ENCODE data around the gene TACR2. TPM values are rescaled to one million over a fixed set of nuclear protein-coding genes. Genes with fewer than 3 reads are reported as not detected.

TACR2 gene
- total RNA-seq, 1 donor from 2014 or later, result not detected

GRCh38 chr10:69382382-69383117, 34.2 kb downstream of the TACR2 start:
- H3K9me3 ChIP-seq (ENCODE audit: control insufficient read depth in 3 of 3, low read length in 3 of 3), result no peaks in the 10 kb centered on the region
- peak overlapping the region; percentile 34 for H3K27ac ChIP-seq (ENCODE audit: low read depth, low read length)
- H3K4me1 ChIP-seq (ENCODE audit: control insufficient read depth in 3 of 3, insufficient read depth in 3 of 3, low read length in 3 of 3), result peaks cover 23 to 38% (median 30%) of the 10 kb centered on the region in 3 donors
- peak overlapping the region in 1 of 3 donors; percentile 45 for H3K9ac ChIP-seq (ENCODE audit: low read depth in 1 of 3, low read length in 3 of 3)
- no peaks in the 10 kb centered on the region for H3K27me3 ChIP-seq (ENCODE audit: control insufficient read depth in 3 of 3, insufficient read depth in 3 of 3, low read length in 3 of 3)
- peaks cover 40 to 61% (median 61%) of the 10 kb centered on the region in 3 donors for H3K36me3 ChIP-seq (ENCODE audit: control insufficient read depth in 3 of 3, insufficient read depth in 3 of 3, low read length in 3 of 3)
- no peak overlapping the region for H3K4me3 ChIP-seq (ENCODE audit: low read length in 3 of 3)

GRCh38 chr10:69379800-69380199, 36.9 kb downstream of the TACR2 start:
- Histone ChIP-seq H3K27ac (ENCODE audit: low read depth, low read length) (no peak overlapping the region), H3K9ac (ENCODE audit: low read depth in 1 of 3, low read length in 3 of 3) (no peak overlapping the region), H3K36me3 (ENCODE audit: control insufficient read depth in 3 of 3, insufficient read depth in 3 of 3, low read length in 3 of 3) (peaks cover 33 to 44% (median 44%) of the 10 kb centered on the region in 3 donors), H3K9me3 (ENCODE audit: control insufficient read depth in 3 of 3, low read length in 3 of 3) (no peaks in the 10 kb centered on the region), H3K4me1 (ENCODE audit: control insufficient read depth in 3 of 3, insufficient read depth in 3 of 3, low read length in 3 of 3) (peaks cover 45 to 57% (median 53%) of the 10 kb centered on the region in 3 donors), H3K27me3 (ENCODE audit: control insufficient read depth in 3 of 3, insufficient read depth in 3 of 3, low read length in 3 of 3) (no peaks in the 10 kb centered on the region), H3K4me3 (ENCODE audit: low read length in 3 of 3) (no peak overlapping the region)

- H3K36me3 ChIP-seq (ENCODE audit: control insufficient read depth in 3 of 3, insufficient read depth in 3 of 3, low read length in 3 of 3), result peaks cover 30 to 35% (median 34%) of the 10 kb centered on the region in 3 donors
- H3K4me3 ChIP-seq (ENCODE audit: low read length in 3 of 3), result no peak overlapping the region
- H3K27me3 ChIP-seq (ENCODE audit: control insufficient read depth in 3 of 3, insufficient read depth in 3 of 3, low read length in 3 of 3), result no peaks in the 10 kb centered on the region
- H3K9me3 ChIP-seq (ENCODE audit: control insufficient read depth in 3 of 3, low read length in 3 of 3), result no peaks in the 10 kb centered on the region
- no peak overlapping the region for H3K9ac ChIP-seq (ENCODE audit: low read depth in 1 of 3, low read length in 3 of 3)
- peaks cover 44 to 57% (median 46%) of the 10 kb centered on the region in 3 donors for H3K4me1 ChIP-seq (ENCODE audit: control insufficient read depth in 3 of 3, insufficient read depth in 3 of 3, low read length in 3 of 3)
- peak overlapping the region; percentile 62 for H3K27ac ChIP-seq (ENCODE audit: low read depth, low read length)
These were observed 38.8 kb downstream of the TACR2 start for GRCh38 chr10:69377933-69378332.

- Histone ChIP-seq H3K27me3 (ENCODE audit: control insufficient read depth in 3 of 3, insufficient read depth in 3 of 3, low read length in 3 of 3) (no peaks in the 10 kb centered on the region), H3K9me3 (ENCODE audit: control insufficient read depth in 3 of 3, low read length in 3 of 3) (no peaks in the 10 kb centered on the region), H3K4me1 (ENCODE audit: control insufficient read depth in 3 of 3, insufficient read depth in 3 of 3, low read length in 3 of 3) (peaks cover 43 to 57% (median 43%) of the 10 kb centered on the region in 3 donors), H3K4me3 (ENCODE audit: low read length in 3 of 3) (no peak overlapping the region), H3K9ac (ENCODE audit: low read depth in 1 of 3, low read length in 3 of 3) (no peak overlapping the region), H3K36me3 (ENCODE audit: control insufficient read depth in 3 of 3, insufficient read depth in 3 of 3, low read length in 3 of 3) (peaks cover 25 to 28% (median 28%) of the 10 kb centered on the region in 3 donors), H3K27ac (ENCODE audit: low read depth, low read length) (peak overlapping the region; percentile 62)
These were observed 39.5 kb downstream of the TACR2 start for GRCh38 chr10:69377191-69377590.

- Histone ChIP-seq H3K9ac (ENCODE audit: low read depth in 1 of 3, low read length in 3 of 3) (peak overlapping the region in 1 of 3 donors; percentile 33), H3K27me3 (ENCODE audit: control insufficient read depth in 3 of 3, insufficient read depth in 3 of 3, low read length in 3 of 3) (no peaks in the 10 kb centered on the region), H3K36me3 (ENCODE audit: control insufficient read depth in 3 of 3, insufficient read depth in 3 of 3, low read length in 3 of 3) (peaks cover 26 to 28% (median 28%) of the 10 kb centered on the region in 3 donors), H3K27ac (ENCODE audit: low read depth, low read length) (peak overlapping the region; percentile 62), H3K4me3 (ENCODE audit: low read length in 3 of 3) (no peak overlapping the region), H3K9me3 (ENCODE audit: control insufficient read depth in 3 of 3, low read length in 3 of 3) (no peaks in the 10 kb centered on the region), H3K4me1 (ENCODE audit: control insufficient read depth in 3 of 3, insufficient read depth in 3 of 3, low read length in 3 of 3) (peaks cover 43 to 61% (median 43%) of the 10 kb centered on the region in 3 donors)
These were observed 40.1 kb downstream of the TACR2 start for GRCh38 chr10:69376662-69377061.

GRCh38 chr10:69375307-69376151, 41.2 kb downstream of the TACR2 start:
- H3K4me1 ChIP-seq (ENCODE audit: control insufficient read depth in 3 of 3, insufficient read depth in 3 of 3, low read length in 3 of 3), result peaks cover 43 to 64% (median 43%) of the 10 kb centered on the region in 3 donors
- H3K36me3 ChIP-seq (ENCODE audit: control insufficient read depth in 3 of 3, insufficient read depth in 3 of 3, low read length in 3 of 3), result peaks cover 28 to 36% (median 35%) of the 10 kb centered on the region in 3 donors
- peak overlapping the region; percentile 67 for H3K27ac ChIP-seq (ENCODE audit: low read depth, low read length)
- H3K9me3 ChIP-seq (ENCODE audit: control insufficient read depth in 3 of 3, low read length in 3 of 3), result no peaks in the 10 kb centered on the region
- peak overlapping the region; percentile 39 to 61 (median 41) for H3K4me3 ChIP-seq (ENCODE audit: low read length in 3 of 3)
- peak overlapping the region; percentile 51 to 68 (median 64) for H3K9ac ChIP-seq (ENCODE audit: low read depth in 1 of 3, low read length in 3 of 3)
- no peaks in the 10 kb centered on the region for H3K27me3 ChIP-seq (ENCODE audit: control insufficient read depth in 3 of 3, insufficient read depth in 3 of 3, low read length in 3 of 3)

GRCh38 chr10:69374931-69375306, 41.8 kb downstream of the TACR2 start:
- H3K27ac ChIP-seq (ENCODE audit: low read depth, low read length), result peak overlapping the region; percentile 67
- H3K9me3 ChIP-seq (ENCODE audit: control insufficient read depth in 3 of 3, low read length in 3 of 3), result no peaks in the 10 kb centered on the region
- H3K9ac ChIP-seq (ENCODE audit: low read depth in 1 of 3, low read length in 3 of 3), result peak overlapping the region; percentile 57 to 68 (median 64)
- H3K36me3 ChIP-seq (ENCODE audit: control insufficient read depth in 3 of 3, insufficient read depth in 3 of 3, low read length in 3 of 3), result peaks cover 28 to 36% (median 35%) of the 10 kb centered on the region in 3 donors
- H3K27me3 ChIP-seq (ENCODE audit: control insufficient read depth in 3 of 3, insufficient read depth in 3 of 3, low read length in 3 of 3), result no peaks in the 10 kb centered on the region
- peaks cover 43 to 64% (median 43%) of the 10 kb centered on the region in 3 donors for H3K4me1 ChIP-seq (ENCODE audit: control insufficient read depth in 3 of 3, insufficient read depth in 3 of 3, low read length in 3 of 3)
- H3K4me3 ChIP-seq (ENCODE audit: low read length in 3 of 3), result peak overlapping the region; percentile 39 to 61 (median 41)

- Histone ChIP-seq H3K4me1 (ENCODE audit: control insufficient read depth in 3 of 3, insufficient read depth in 3 of 3, low read length in 3 of 3) (peaks cover 43 to 64% (median 43%) of the 10 kb centered on the region in 3 donors), H3K9me3 (ENCODE audit: control insufficient read depth in 3 of 3, low read length in 3 of 3) (no peaks in the 10 kb centered on the region), H3K27me3 (ENCODE audit: control insufficient read depth in 3 of 3, insufficient read depth in 3 of 3, low read length in 3 of 3) (no peaks in the 10 kb centered on the region), H3K27ac (ENCODE audit: low read depth, low read length) (peak overlapping the region; percentile 67), H3K9ac (ENCODE audit: low read depth in 1 of 3, low read length in 3 of 3) (peak overlapping the region in 2 of 3 donors; percentile 57 to 68), H3K36me3 (ENCODE audit: control insufficient read depth in 3 of 3, insufficient read depth in 3 of 3, low read length in 3 of 3) (peaks cover 26 to 35% (median 33%) of the 10 kb centered on the region in 3 donors), H3K4me3 (ENCODE audit: low read length in 3 of 3) (no peak overlapping the region)
These were observed 42.5 kb downstream of the TACR2 start for GRCh38 chr10:69374242-69374641.

- H3K36me3 ChIP-seq (ENCODE audit: control insufficient read depth in 3 of 3, insufficient read depth in 3 of 3, low read length in 3 of 3), result peaks cover 35 to 42% (median 38%) of the 10 kb centered on the region in 3 donors
- peaks cover 36 to 58% (median 38%) of the 10 kb centered on the region in 3 donors for H3K4me1 ChIP-seq (ENCODE audit: control insufficient read depth in 3 of 3, insufficient read depth in 3 of 3, low read length in 3 of 3)
- H3K4me3 ChIP-seq (ENCODE audit: low read length in 3 of 3), result no peak overlapping the region
- no peaks in the 10 kb centered on the region for H3K27me3 ChIP-seq (ENCODE audit: control insufficient read depth in 3 of 3, insufficient read depth in 3 of 3, low read length in 3 of 3)
- H3K9me3 ChIP-seq (ENCODE audit: control insufficient read depth in 3 of 3, low read length in 3 of 3), result no peaks in the 10 kb centered on the region
- H3K9ac ChIP-seq (ENCODE audit: low read depth in 1 of 3, low read length in 3 of 3), result no peak overlapping the region
- H3K27ac ChIP-seq (ENCODE audit: low read depth, low read length), result peak overlapping the region; percentile 67
These were observed 44.4 kb downstream of the TACR2 start for GRCh38 chr10:69372126-69372980.

All from skeletal muscle tissue (tissue), 4 donors.